ENCODE data around the gene CCL7. TPM values are rescaled to one million over a fixed set of nuclear protein-coding genes. Genes with fewer than 3 reads are reported as not detected.

The CCL7 gene
- total and polyA plus RNA-seq, 4 donors: not detected

DNA sequence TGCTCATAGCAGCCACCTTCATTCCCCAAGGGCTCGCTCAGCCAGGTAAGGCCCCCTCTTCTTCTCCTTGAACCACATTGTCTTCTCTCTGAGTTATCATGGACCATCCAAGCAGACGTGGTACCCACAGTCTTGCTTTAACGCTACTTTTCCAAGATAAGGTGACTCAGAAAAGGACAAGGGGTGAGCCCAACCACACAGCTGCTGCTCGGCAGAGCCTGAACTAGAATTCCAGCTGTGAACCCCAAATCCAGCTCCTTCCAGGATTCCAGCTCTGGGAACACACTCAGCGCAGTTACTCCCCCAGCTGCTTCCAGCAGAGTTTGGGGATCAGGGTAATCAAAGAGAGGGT lies 14.7 kb upstream of the CCL7 start:
- H3K27me3 ChIP-seq (ENCODE audit: control insufficient read depth in 4 of 4, insufficient read depth in 4 of 4, low read length in 3 of 4): no peaks in the 10 kb centered on the region
- no peaks in the 10 kb centered on the region for H3K9me3 ChIP-seq (ENCODE audit: control insufficient read depth in 4 of 4, low read length in 3 of 4)
- H3K27ac ChIP-seq (ENCODE audit: low read depth in 1 of 2, low read length in 2 of 2): peak overlapping the region; percentile 51 to 61
- peak overlapping the region in 1 of 2 donors; percentile 19 for H3K9ac ChIP-seq (ENCODE audit: low read depth in 1 of 2, low read length in 2 of 2)
- H3K4me1 ChIP-seq (ENCODE audit: control insufficient read depth in 4 of 4, insufficient read depth in 4 of 4, low read length in 3 of 4): peaks cover 0 to 4% (median 2%) of the 10 kb centered on the region in 4 donors
- no peak for DNase-seq (ENCODE audit: low spot score)
- TF ChIP-seq HNF4A (conservative IDR thresholded peaks at IDR 0.05): no peak
- no peak for TF ChIP-seq EGR1 (IDR thresholded peaks at IDR 0.05; ENCODE audit: low read depth in 2 of 2)
- TF ChIP-seq RAD21 (IDR thresholded peaks at IDR 0.05): no peak
- no peak for TF ChIP-seq RXRA (IDR thresholded peaks at IDR 0.05)
- no peak for TF ChIP-seq NR2F2 (IDR thresholded peaks at IDR 0.05)
- TF ChIP-seq, protein P1, sequence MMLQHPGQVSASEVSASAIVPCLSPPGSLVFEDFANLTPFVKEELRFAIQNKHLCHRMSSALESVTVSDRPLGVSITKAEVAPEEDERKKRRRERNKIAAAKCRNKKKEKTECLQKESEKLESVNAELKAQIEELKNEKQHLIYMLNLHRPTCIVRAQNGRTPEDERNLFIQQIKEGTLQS (IDR thresholded peaks at IDR 0.05): no peak
- no peaks in the 10 kb centered on the region for H3K36me3 ChIP-seq (ENCODE audit: control insufficient read depth in 4 of 4, insufficient read depth in 3 of 4, low read depth in 1 of 4, low read length in 3 of 4)
- 37% methylated on average over 5 of the region's 5 CpGs for WGBS
- H3K4me3 ChIP-seq (ENCODE audit: low read depth in 1 of 3, low read length in 3 of 3): peak overlapping the region; percentile 1 to 18 (median 9)

DNA sequence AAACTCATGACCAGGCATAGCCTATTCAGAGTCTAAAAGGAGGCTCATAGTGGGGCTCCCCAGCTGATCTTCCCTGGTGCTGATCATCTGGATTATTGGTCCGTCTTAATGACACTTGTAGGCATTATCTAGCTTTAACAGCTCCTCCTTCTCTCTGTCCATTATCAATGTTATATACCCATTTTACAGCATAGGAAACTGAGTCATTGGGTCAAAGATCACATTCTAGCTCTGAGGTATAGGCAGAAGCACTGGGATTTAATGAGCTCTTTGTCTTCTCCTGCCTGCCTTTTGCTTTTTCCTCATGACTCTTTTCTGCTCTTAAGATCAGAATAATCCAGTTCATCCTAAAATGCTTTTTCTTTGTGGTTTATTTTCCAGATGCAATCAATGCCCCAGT lies 14.2 kb upstream of the CCL7 start:
- Histone ChIP-seq H3K4me3 (ENCODE audit: low read depth in 1 of 3, low read length in 3 of 3) (peak overlapping the region; percentile 1 to 18 (median 16)), H3K27ac (ENCODE audit: low read depth in 1 of 2, low read length in 2 of 2) (peak overlapping the region; percentile 51 to 61), H3K4me1 (ENCODE audit: control insufficient read depth in 4 of 4, insufficient read depth in 4 of 4, low read length in 3 of 4) (peaks cover 0 to 4% (median 2%) of the 10 kb centered on the region in 4 donors), H3K27me3 (ENCODE audit: control insufficient read depth in 4 of 4, insufficient read depth in 4 of 4, low read length in 3 of 4) (no peaks in the 10 kb centered on the region), H3K9me3 (ENCODE audit: control insufficient read depth in 4 of 4, low read length in 3 of 4) (no peaks in the 10 kb centered on the region), H3K36me3 (ENCODE audit: control insufficient read depth in 4 of 4, insufficient read depth in 3 of 4, low read depth in 1 of 4, low read length in 3 of 4) (no peaks in the 10 kb centered on the region), H3K9ac (ENCODE audit: low read depth in 1 of 2, low read length in 2 of 2) (no peak overlapping the region)
- 69% methylated on average over 1 of the region's 1 CpG for WGBS
- DNase-seq (ENCODE audit: low spot score): no peak
- no peak for TF ChIP-seq HNF4G (IDR thresholded peaks at IDR 0.05)
- no peak for TF ChIP-seq GABPA (IDR thresholded peaks at IDR 0.05 in 1 of 2, conservative IDR thresholded peaks at IDR 0.05 in 1 of 2)
- TF ChIP-seq HNF4A (conservative IDR thresholded peaks at IDR 0.05): no peak
- no peak for TF ChIP-seq JUND (IDR thresholded peaks at IDR 0.05)
- TF ChIP-seq RAD21 (IDR thresholded peaks at IDR 0.05): no peak
- TF ChIP-seq, protein P1 (IDR thresholded peaks at IDR 0.05): no peak
- TF ChIP-seq, protein P2, sequence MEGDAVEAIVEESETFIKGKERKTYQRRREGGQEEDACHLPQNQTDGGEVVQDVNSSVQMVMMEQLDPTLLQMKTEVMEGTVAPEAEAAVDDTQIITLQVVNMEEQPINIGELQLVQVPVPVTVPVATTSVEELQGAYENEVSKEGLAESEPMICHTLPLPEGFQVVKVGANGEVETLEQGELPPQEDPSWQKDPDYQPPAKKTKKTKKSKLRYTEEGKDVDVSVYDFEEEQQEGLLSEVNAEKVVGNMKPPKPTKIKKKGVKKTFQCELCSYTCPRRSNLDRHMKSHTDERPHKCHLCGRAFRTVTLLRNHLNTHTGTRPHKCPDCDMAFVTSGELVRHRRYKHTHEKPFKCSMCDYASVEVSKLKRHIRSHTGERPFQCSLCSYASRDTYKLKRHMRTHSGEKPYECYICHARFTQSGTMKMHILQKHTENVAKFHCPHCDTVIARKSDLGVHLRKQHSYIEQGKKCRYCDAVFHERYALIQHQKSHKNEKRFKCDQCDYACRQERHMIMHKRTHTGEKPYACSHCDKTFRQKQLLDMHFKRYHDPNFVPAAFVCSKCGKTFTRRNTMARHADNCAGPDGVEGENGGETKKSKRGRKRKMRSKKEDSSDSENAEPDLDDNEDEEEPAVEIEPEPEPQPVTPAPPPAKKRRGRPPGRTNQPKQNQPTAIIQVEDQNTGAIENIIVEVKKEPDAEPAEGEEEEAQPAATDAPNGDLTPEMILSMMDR (IDR thresholded peaks at IDR 0.05; ENCODE audit: low read depth, low read length, missing input control): no peak
- no peak for TF ChIP-seq EGR1 (IDR thresholded peaks at IDR 0.05; ENCODE audit: low read depth in 2 of 2)
- TF ChIP-seq FOXA1 (IDR thresholded peaks at IDR 0.05): no peak
- TF ChIP-seq, protein P3, sequence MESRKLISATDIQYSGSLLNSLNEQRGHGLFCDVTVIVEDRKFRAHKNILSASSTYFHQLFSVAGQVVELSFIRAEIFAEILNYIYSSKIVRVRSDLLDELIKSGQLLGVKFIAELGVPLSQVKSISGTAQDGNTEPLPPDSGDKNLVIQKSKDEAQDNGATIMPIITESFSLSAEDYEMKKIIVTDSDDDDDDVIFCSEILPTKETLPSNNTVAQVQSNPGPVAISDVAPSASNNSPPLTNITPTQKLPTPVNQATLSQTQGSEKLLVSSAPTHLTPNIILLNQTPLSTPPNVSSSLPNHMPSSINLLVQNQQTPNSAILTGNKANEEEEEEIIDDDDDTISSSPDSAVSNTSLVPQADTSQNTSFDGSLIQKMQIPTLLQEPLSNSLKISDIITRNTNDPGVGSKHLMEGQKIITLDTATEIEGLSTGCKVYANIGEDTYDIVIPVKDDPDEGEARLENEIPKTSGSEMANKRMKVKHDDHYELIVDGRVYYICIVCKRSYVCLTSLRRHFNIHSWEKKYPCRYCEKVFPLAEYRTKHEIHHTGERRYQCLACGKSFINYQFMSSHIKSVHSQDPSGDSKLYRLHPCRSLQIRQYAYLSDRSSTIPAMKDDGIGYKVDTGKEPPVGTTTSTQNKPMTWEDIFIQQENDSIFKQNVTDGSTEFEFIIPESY (IDR thresholded peaks at IDR 0.05): no peak
- TF ChIP-seq, protein P4, sequence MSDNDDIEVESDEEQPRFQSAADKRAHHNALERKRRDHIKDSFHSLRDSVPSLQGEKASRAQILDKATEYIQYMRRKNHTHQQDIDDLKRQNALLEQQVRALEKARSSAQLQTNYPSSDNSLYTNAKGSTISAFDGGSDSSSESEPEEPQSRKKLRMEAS (IDR thresholded peaks at IDR 0.05): no peak
- no peak for TF ChIP-seq RXRA (IDR thresholded peaks at IDR 0.05)
- TF ChIP-seq YY1 (IDR thresholded peaks at IDR 0.05): no peak
- no peak for TF ChIP-seq NR2F2 (IDR thresholded peaks at IDR 0.05)
- no peak for TF ChIP-seq SP1 (IDR thresholded peaks at IDR 0.05)
- TF ChIP-seq, protein P5, sequence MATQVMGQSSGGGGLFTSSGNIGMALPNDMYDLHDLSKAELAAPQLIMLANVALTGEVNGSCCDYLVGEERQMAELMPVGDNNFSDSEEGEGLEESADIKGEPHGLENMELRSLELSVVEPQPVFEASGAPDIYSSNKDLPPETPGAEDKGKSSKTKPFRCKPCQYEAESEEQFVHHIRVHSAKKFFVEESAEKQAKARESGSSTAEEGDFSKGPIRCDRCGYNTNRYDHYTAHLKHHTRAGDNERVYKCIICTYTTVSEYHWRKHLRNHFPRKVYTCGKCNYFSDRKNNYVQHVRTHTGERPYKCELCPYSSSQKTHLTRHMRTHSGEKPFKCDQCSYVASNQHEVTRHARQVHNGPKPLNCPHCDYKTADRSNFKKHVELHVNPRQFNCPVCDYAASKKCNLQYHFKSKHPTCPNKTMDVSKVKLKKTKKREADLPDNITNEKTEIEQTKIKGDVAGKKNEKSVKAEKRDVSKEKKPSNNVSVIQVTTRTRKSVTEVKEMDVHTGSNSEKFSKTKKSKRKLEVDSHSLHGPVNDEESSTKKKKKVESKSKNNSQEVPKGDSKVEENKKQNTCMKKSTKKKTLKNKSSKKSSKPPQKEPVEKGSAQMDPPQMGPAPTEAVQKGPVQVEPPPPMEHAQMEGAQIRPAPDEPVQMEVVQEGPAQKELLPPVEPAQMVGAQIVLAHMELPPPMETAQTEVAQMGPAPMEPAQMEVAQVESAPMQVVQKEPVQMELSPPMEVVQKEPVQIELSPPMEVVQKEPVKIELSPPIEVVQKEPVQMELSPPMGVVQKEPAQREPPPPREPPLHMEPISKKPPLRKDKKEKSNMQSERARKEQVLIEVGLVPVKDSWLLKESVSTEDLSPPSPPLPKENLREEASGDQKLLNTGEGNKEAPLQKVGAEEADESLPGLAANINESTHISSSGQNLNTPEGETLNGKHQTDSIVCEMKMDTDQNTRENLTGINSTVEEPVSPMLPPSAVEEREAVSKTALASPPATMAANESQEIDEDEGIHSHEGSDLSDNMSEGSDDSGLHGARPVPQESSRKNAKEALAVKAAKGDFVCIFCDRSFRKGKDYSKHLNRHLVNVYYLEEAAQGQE (IDR thresholded peaks at IDR 0.05): no peak
- TF ChIP-seq FOXA2 (IDR thresholded peaks at IDR 0.05): no peak
- no peak for TF ChIP-seq TAF1 (conservative IDR thresholded peaks at IDR 0.05)

Measured in liver (tissue), 9 donors.